HEK293 (cell line): ENCODE measurements around the gene CRYZL1.

Experiments used
- YY1 ChIP-seq: fragments of 450-650 bp; formaldehyde crosslinking; IDR thresholded peaks from 2 replicates; pipeline ENCODE4 v1.5.1; 2018; ENCODE audit warnings: missing biosample characterization, missing genetic modification characterization
- ZFP3 ChIP-seq: fragments of 450-650 bp; formaldehyde crosslinking; IDR thresholded peaks from 2 replicates; pipeline ENCODE4 v1.5.1; 2016; ENCODE audit warnings: low read depth, missing biosample characterization, missing genetic modification characterization
- ZNF138 ChIP-seq: fragments of 450-650 bp; formaldehyde crosslinking; IDR thresholded peaks from 2 replicates; pipeline ENCODE4 v1.5.1; 2016; ENCODE audit warnings: missing biosample characterization, missing genetic modification characterization, borderline replicate concordance
- ZNF274 ChIP-seq, 2 experiments: fragments of 200-500 bp in 1 of 2; fragments of 450-650 bp in 1 of 2; sonication (Bioruptor generic) in 1 of 2; formaldehyde crosslinking in 1 of 2; IDR thresholded peaks; 2 replicates each; pipeline versions ENCODE4 v1.5.1 to v1.6.1; 2014 to 2016; ENCODE audit warnings: borderline replicate concordance in 1 of 2, inconsistent platforms in 1 of 2, low read length in 1 of 2, missing biosample characterization in 1 of 2, missing genetic modification characterization in 1 of 2
- ZNF292 ChIP-seq: fragments of 450-650 bp; formaldehyde crosslinking; IDR thresholded peaks from 2 replicates; pipeline ENCODE4 v1.5.1; 2016; ENCODE audit warnings: low read depth, missing biosample characterization, missing genetic modification characterization, borderline replicate concordance
- ZNF660 ChIP-seq: fragments of 450-650 bp; IDR thresholded peaks from 2 replicates; pipeline ENCODE4 v1.5.1; 2018; ENCODE audit warnings: missing biosample characterization, mild to moderate bottlenecking, missing genetic modification characterization
- ZNF701 ChIP-seq: fragments of 450-650 bp; formaldehyde crosslinking; IDR thresholded peaks from 2 replicates; pipeline ENCODE4 v1.5.1; 2016; ENCODE audit warnings: missing biosample characterization, missing genetic modification characterization
- ZSCAN30 ChIP-seq: fragments of 450-650 bp; IDR thresholded peaks from 2 replicates; pipeline ENCODE4 v1.5.1; 2018; ENCODE audit warnings: missing biosample characterization, mild to moderate bottlenecking, missing genetic modification characterization, moderate library complexity
- TF ChIP-seq, protein P1 (sequence below): fragments of 450-650 bp; formaldehyde crosslinking; IDR thresholded peaks from 2 replicates; pipeline ENCODE4 v1.5.1; 2016; ENCODE audit warnings: missing biosample characterization, missing genetic modification characterization

DNA sequence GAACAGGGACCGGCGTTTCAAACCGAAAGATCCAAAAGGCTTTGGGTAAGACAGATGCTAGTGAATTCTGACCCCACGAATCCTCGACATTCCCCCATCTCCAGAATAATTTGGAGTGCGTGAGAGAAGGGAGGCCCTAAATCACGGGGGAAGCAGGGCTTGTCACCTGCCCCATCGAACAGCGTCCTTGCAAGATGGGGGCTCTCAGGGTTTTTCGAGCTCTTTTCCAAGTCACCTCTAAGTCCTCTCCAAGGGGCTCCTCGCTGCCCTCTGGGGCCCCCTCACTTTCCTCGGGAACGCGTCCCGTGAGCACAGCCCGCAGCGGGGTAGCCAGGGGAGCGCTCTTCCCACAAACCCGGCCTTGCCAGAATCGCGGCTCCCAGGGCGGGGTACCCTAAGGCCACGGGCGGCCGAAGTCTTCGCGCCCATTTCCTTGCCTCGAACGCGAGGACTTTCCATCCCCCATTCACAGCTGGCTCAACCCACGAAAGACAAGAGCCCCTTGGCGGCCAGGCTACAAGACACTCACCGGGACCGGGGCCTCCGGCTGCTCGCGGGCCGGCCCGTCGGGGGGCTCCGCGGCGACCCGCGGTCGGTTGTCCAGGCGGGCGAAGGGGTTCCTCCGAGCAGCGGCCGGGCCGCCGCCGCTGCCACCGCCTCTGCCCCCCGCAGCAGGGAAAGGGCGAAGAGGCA, 53.6 kb downstream of the CRYZL1 start:
- TF ChIP-seq, protein P1, sequence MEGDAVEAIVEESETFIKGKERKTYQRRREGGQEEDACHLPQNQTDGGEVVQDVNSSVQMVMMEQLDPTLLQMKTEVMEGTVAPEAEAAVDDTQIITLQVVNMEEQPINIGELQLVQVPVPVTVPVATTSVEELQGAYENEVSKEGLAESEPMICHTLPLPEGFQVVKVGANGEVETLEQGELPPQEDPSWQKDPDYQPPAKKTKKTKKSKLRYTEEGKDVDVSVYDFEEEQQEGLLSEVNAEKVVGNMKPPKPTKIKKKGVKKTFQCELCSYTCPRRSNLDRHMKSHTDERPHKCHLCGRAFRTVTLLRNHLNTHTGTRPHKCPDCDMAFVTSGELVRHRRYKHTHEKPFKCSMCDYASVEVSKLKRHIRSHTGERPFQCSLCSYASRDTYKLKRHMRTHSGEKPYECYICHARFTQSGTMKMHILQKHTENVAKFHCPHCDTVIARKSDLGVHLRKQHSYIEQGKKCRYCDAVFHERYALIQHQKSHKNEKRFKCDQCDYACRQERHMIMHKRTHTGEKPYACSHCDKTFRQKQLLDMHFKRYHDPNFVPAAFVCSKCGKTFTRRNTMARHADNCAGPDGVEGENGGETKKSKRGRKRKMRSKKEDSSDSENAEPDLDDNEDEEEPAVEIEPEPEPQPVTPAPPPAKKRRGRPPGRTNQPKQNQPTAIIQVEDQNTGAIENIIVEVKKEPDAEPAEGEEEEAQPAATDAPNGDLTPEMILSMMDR (tag by site-specific recombination) = no peak
- no peak for TF ChIP-seq ZNF701 (tag by site-specific recombination)
- TF ChIP-seq ZNF274 (IDR thresholded peaks at IDR 0.05; ENCODE audit: low read length) = no peak
- TF ChIP-seq ZNF274 (tag by site-specific recombination; IDR thresholded peaks at IDR 0.05; ENCODE audit: borderline replicate concordance) = no peak
- no peak for TF ChIP-seq ZNF138 (tag by site-specific recombination)
- no peak for TF ChIP-seq ZFP3 (tag by site-specific recombination)
- TF ChIP-seq ZNF660 (tag by site-specific recombination) = 0 out of 2 replicates have a peak, but pooled peaks have one; percentile 13
- TF ChIP-seq ZSCAN30 = no peak
- no peak for TF ChIP-seq YY1 (tag by site-specific recombination)
- TF ChIP-seq ZNF292 (tag by site-specific recombination) = no peak
